ENCODE data around the gene EPAS1. TPM values are rescaled to one million over a fixed set of nuclear protein-coding genes. Genes with fewer than 3 reads are reported as not detected.

EPAS1 gene
- total and polyA plus RNA-seq, 2 of the 13 experiments (the other 11 are each of a cell fraction or from before 2014, with no cell fraction given): 47.1 to 182 TPM

DNA sequence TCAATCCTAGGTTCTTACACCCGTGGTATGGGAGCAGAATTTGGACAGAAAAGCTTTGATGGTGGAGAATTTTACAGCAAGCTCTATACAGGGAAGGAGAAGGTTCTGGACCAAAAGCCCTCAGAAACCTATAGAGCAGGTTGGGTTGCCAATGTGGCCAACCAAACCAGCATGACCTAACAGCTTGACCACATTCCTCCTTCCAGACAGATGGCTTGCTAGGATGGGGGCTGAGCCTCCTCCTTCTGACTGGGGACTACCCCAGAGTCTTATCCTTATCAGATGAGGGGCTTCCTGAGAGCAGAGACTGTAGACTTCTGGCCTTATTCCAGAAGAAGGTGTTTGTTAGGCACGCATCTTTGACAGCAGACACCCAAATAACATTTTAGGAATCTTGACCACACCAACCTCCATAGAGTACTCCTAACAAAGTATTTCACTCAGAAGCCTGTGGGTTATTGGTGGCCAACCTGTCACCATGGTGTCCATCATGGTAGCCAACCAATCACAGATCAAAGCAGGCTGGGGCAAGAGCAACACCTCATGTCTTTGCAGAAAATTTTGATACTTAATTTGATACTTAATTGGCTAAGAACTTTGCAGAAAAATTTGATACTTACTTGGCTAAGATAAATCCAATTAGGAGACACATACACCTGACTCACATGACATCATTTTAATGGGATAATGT lies 34.8 kb upstream of the EPAS1 start:
- DNase-seq (ENCODE audit: low spot score): no peak

DNA sequence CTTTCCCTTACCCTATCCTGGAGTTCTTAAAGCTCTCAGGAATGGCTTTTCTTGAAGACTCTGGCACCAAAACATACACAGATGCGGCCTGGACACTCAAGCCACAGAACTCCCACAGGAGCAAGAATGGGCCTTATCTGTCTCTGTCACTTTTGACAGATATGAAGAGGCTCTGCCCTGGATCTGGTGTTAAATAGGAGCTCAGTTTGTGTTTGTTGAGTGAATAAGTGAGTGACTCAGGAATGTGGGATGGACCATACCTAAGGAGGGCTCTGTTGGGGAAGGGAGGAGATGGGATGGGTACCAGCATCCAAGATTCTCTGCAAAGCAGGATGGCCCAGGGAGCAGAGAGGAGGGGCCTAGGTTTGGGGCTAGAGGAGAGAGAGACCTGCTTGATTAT lies 33.9 kb upstream of the EPAS1 start:
- Histone ChIP-seq H3K27me3 (ENCODE audit: control insufficient read depth in 1 of 2, insufficient read depth in 2 of 2, low read length in 2 of 2) (peaks cover 1 to 18% of the 10 kb centered on the region in 2 experiments; a peak in 3 of 5 replicates), H3K9ac (ENCODE audit: insufficient read depth, low read depth, low read length) (no peak overlapping the region), H3K4me1 (ENCODE audit: insufficient read depth, low read length) (peaks cover 8% of the 10 kb centered on the region; the same call in 1 of the 2 replicates), H2AFZ (ENCODE audit: low read length) (no peak overlapping the region), H4K20me1 (ENCODE audit: insufficient read depth, low read length) (no peaks in the 10 kb centered on the region), H3K27ac (ENCODE audit: extremely low read length, insufficient read depth, low read length) (no peak overlapping the region), H3K4me2 (ENCODE audit: low read depth, low read length) (no peak overlapping the region), H3K36me3 (replicated peaks in 1 of 2; ENCODE audit: control insufficient read depth in 1 of 2, insufficient read depth in 2 of 2, low read length in 2 of 2) (no peaks in the 10 kb centered on the region), H3K9me3 (ENCODE audit: low read length) (no peaks in the 10 kb centered on the region), H3K4me3 (replicated peaks in 1 of 3; ENCODE audit: insufficient read depth in 1 of 3, low read depth in 2 of 3, low read length in 3 of 3) (no peak overlapping the region), H3K79me2 (ENCODE audit: insufficient read depth, low read length) (no peaks in the 10 kb centered on the region)
- ATAC-seq: no peak
- 49% methylated on average over 1 of the region's 1 CpG for WGBS (ENCODE audit: low lambda C conversion rate)
- in situ Hi-C loops (cut with HindIII; ENCODE audit: extremely low pct_ligation_motif_present, low pct_unique_long_range_greater_than_20kb) (no loop called here), intact Hi-C loops (cut with micrococcal nuclease; ENCODE audit: unreplicated experiment) (no loop called here)
- ChIA-PET POLR2A (no interaction called here), CTCF (ENCODE audit: low intra/inter-chr PET ratio, low total read pairs) (no interaction called here)
- no peak for FAIRE-seq
- TF ChIP-seq, protein P1, sequence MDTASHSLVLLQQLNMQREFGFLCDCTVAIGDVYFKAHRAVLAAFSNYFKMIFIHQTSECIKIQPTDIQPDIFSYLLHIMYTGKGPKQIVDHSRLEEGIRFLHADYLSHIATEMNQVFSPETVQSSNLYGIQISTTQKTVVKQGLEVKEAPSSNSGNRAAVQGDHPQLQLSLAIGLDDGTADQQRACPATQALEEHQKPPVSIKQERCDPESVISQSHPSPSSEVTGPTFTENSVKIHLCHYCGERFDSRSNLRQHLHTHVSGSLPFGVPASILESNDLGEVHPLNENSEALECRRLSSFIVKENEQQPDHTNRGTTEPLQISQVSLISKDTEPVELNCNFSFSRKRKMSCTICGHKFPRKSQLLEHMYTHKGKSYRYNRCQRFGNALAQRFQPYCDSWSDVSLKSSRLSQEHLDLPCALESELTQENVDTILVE (CRISPR knock-in tag; IDR thresholded peaks at IDR 0.05): no peak
- no peak for TF ChIP-seq ARNT2 (CRISPR knock-in tag; IDR thresholded peaks at IDR 0.05; ENCODE audit: low read depth)
- DNase-seq (ENCODE audit: low spot score): no peak
- BruUV-seq (replicated peaks): no TSS peak

More for the DNA sequence above, 34.8 kb upstream of the EPAS1 start:
- H3K9me3 ChIP-seq (ENCODE audit: low read length): no peaks in the 10 kb centered on the region
- no peak overlapping the region for H3K27ac ChIP-seq (ENCODE audit: extremely low read length, insufficient read depth, low read length)
- FAIRE-seq: no peak
- intact Hi-C loops (cut with micrococcal nuclease; ENCODE audit: unreplicated experiment) (no loop called here), in situ Hi-C loops (cut with HindIII; ENCODE audit: extremely low pct_ligation_motif_present, low pct_unique_long_range_greater_than_20kb) (no loop called here)
- TF ChIP-seq SSRP1 (CRISPR knock-in tag; IDR thresholded peaks at IDR 0.05) (no peak), CEBPB (IDR thresholded peaks at IDR 0.05; ENCODE audit: borderline replicate concordance, low read depth, low read length) (no peak), TARDBP (CRISPR knock-in tag; IDR thresholded peaks at IDR 0.05) (no peak)
- ChIA-PET CTCF (ENCODE audit: low intra/inter-chr PET ratio, low total read pairs) (no interaction called here), POLR2A (no interaction called here)
- H3K9ac ChIP-seq (ENCODE audit: insufficient read depth, low read depth, low read length): no peak overlapping the region
- H3K4me3 ChIP-seq (replicated peaks in 1 of 3; ENCODE audit: insufficient read depth in 1 of 3, low read depth in 2 of 3, low read length in 3 of 3): no peak overlapping the region
- H4K20me1 ChIP-seq (ENCODE audit: insufficient read depth, low read length): no peaks in the 10 kb centered on the region
- H3K27me3 ChIP-seq (ENCODE audit: control insufficient read depth in 1 of 2, insufficient read depth in 2 of 2, low read length in 2 of 2): peaks cover 1 to 18% of the 10 kb centered on the region in 2 experiments; a peak in 3 of 5 replicates
- H3K79me2 ChIP-seq (ENCODE audit: insufficient read depth, low read length): no peaks in the 10 kb centered on the region
- BruUV-seq (replicated peaks): no TSS peak
- no peak for ATAC-seq
- no peak overlapping the region for H3K4me2 ChIP-seq (ENCODE audit: low read depth, low read length)
- no peaks in the 10 kb centered on the region for H3K36me3 ChIP-seq (replicated peaks in 1 of 2; ENCODE audit: control insufficient read depth in 1 of 2, insufficient read depth in 2 of 2, low read length in 2 of 2)
- 38% methylated on average over 2 of the region's 2 CpGs for WGBS (ENCODE audit: low lambda C conversion rate)
- H2AFZ ChIP-seq (ENCODE audit: low read length): no peak overlapping the region
- H3K4me1 ChIP-seq (ENCODE audit: insufficient read depth, low read length): peaks cover 8% of the 10 kb centered on the region; the same call in 1 of the 2 replicates
